Kidney epithelial cell (primary cell): ENCODE measurements around the gene BHLHE23. TPM values are rescaled to one million over a fixed set of nuclear protein-coding genes. Genes with fewer than 3 reads are reported as not detected.

ENCODE experiments used
- DNase-seq: peaks from one replicate; pipeline ENCODE4 v3.0.0-alpha.2; 2010; ENCODE audit warnings: low read depth
- H3K27me3 ChIP-seq: 2 replicates; pipeline ENCODE4 v1.6.0; 2011; ENCODE audit warnings: low read length; ENCODE audit not compliant: control insufficient read depth, insufficient read depth
- H3K36me3 ChIP-seq: 2 replicates; pipeline ENCODE4 v1.5.1; 2011; ENCODE audit warnings: low read length; ENCODE audit not compliant: control insufficient read depth, insufficient read depth
- H3K4me3 ChIP-seq: 2 replicates; pipeline ENCODE4 v1.5.1; 2011; ENCODE audit warnings: low read depth, mild to moderate bottlenecking, control low read depth, low read length
- CTCF ChIP-seq: IDR thresholded peaks from 2 replicates; pipeline ENCODE4 v1.5.1; 2011; ENCODE audit warnings: mild to moderate bottlenecking, moderate library complexity, low read length, control low read depth, inconsistent platforms; ENCODE audit not compliant: insufficient read depth, poor library complexity, severe bottlenecking
- total RNA-seq: library from RNA; depleted of rRNA; stranded (reverse); fragments of >200 nt; gene quantifications from 2 replicates; pipeline ENCODE4 v1.2.3, GENCODE V29; 2015

The BHLHE23 gene
- total RNA-seq, 1 donor from 2014 or later: not detected

- H3K4me3 ChIP-seq: no peak overlapping the region
- H3K27me3 ChIP-seq: peaks cover 67% of the 10 kb centered on the region
- DNase-seq: no peak
- TF ChIP-seq CTCF: no peak
- no peaks in the 10 kb centered on the region for H3K36me3 ChIP-seq
Observed at GRCh38 chr20:62995898-62996595, 10.7 kb downstream of the BHLHE23 start.

- Histone ChIP-seq H3K36me3 (no peaks in the 10 kb centered on the region), H3K27me3 (peaks cover 64% of the 10 kb centered on the region), H3K4me3 (no peak overlapping the region)
- no peak for TF ChIP-seq CTCF
- no peak for DNase-seq
Observed at GRCh38 chr20:62995481-62995880, 11.3 kb downstream of the BHLHE23 start.

GRCh38 chr20:62994869-62995281, 11.9 kb downstream of the BHLHE23 start:
- H3K27me3 ChIP-seq: peaks cover 62% of the 10 kb centered on the region
- no peak for TF ChIP-seq CTCF

GRCh38 chr20:62993856-62994494, 12.8 kb downstream of the BHLHE23 start:
- no peak overlapping the region for H3K4me3 ChIP-seq
- H3K36me3 ChIP-seq: no peaks in the 10 kb centered on the region
- no peak for TF ChIP-seq CTCF
- no peak for DNase-seq
- H3K27me3 ChIP-seq: peaks cover 53% of the 10 kb centered on the region

More at GRCh38 chr20:62994869-62995281, 11.9 kb downstream of the BHLHE23 start:
- H3K4me3 ChIP-seq: no peak overlapping the region
- DNase-seq: no peak
- no peaks in the 10 kb centered on the region for H3K36me3 ChIP-seq

- H3K4me3 ChIP-seq: no peak overlapping the region
- no peaks in the 10 kb centered on the region for H3K36me3 ChIP-seq
- H3K27me3 ChIP-seq: peaks cover 47% of the 10 kb centered on the region
- no peak for TF ChIP-seq CTCF
- DNase-seq: no peak
Observed at GRCh38 chr20:62991863-62992262, 14.9 kb downstream of the BHLHE23 start.
